ENCODE data around the gene CA5B. TPM values are rescaled to one million over a fixed set of nuclear protein-coding genes. Genes with fewer than 3 reads are reported as not detected.

CA5B gene
- total and polyA plus RNA-seq, 2 donors (not counting 3 experiments of a cell fraction or from before 2014, with no cell fraction given), result 2.3 to 5.6 TPM

- TF ChIP-seq POLR2AphosphoS5 (IDR thresholded peaks at IDR 0.05; ENCODE audit: insufficient read depth, low read depth, low read length), result peak; percentile 41
- no peak for TF ChIP-seq GATA2 (IDR thresholded peaks at IDR 0.05; ENCODE audit: insufficient read depth, insufficient read length, low read depth, low read length)
- TF ChIP-seq POLR2A (IDR thresholded peaks at IDR 0.05; ENCODE audit: low read depth, low read length), result peak; percentile 78
- no peak for TF ChIP-seq EZH2 (IDR thresholded peaks at IDR 0.05; ENCODE audit: borderline replicate concordance, low read depth, low read length, severe bottlenecking)
- H3K4me1 ChIP-seq (ENCODE audit: control insufficient read depth, extremely low read depth, insufficient read depth, low read length), result peaks cover 5% of the 10 kb centered on the region
- H3K36me3 ChIP-seq (ENCODE audit: control insufficient read depth in 2 of 2, extremely low read depth in 1 of 2, insufficient read depth in 2 of 2, low read length in 2 of 2), result no peaks in the 10 kb centered on the region
- POLR2A ChIA-PET, result no interaction called here
- DNase-seq (ENCODE audit: low read depth, low spot score), result peak; percentile 80
- H3K4me3 ChIP-seq (replicated peaks in 1 of 3; ENCODE audit: insufficient read depth in 1 of 3, low read depth in 1 of 3, low read length in 3 of 3), result peak within 1 kb of the TSS; percentile 47 to 68 (median 53)
- dilution Hi-C loops (cut with MboI; ENCODE audit: extremely low pct_ligation_motif_present, low sequenced_read_pairs) (no loop called here), intact Hi-C loops (cut with micrococcal nuclease) (loop anchor here (10.0 kb wide), 1 partner anchor 105 kb away; no protein-coding TSS in a partner anchor)
- no peaks in the 10 kb centered on the region for H3K9me3 ChIP-seq (replicated peaks; ENCODE audit: control insufficient read depth, insufficient read depth, low read length)
- peak; percentile 98 for FAIRE-seq
- H3K9ac ChIP-seq (replicated peaks; ENCODE audit: extremely low read depth, insufficient read depth, low read length), result peak within 1 kb of the TSS; percentile 53
- H3K9me1 ChIP-seq (replicated peaks; ENCODE audit: control insufficient read depth, extremely low read depth, insufficient read depth, low read length), result no peaks in the 10 kb centered on the region
- CTCF ChIA-PET, result interaction anchor here (1.0 kb wide), 2 partner anchors 12 to 655 kb away, joined by 3 read pairs; no protein-coding TSS in a partner anchor
- H4K20me1 ChIP-seq (replicated peaks; ENCODE audit: control insufficient read depth, extremely low read depth, insufficient read depth, low read length), result no peaks in the 10 kb centered on the region
- no peaks in the 10 kb centered on the region for H3K27me3 ChIP-seq (ENCODE audit: control insufficient read depth in 2 of 2, insufficient read depth in 2 of 2, low read length in 2 of 2)
- BruUV-seq (replicated peaks), result TSS peak; percentile 57
- peak within 1 kb of the TSS; percentile 29 for H3K27ac ChIP-seq (ENCODE audit: insufficient read depth, low read depth, low read length)
- peak within 1 kb of the TSS; percentile 98 for H2AFZ ChIP-seq (ENCODE audit: low read depth, low read length)
- no peaks in the 10 kb centered on the region for H3K79me2 ChIP-seq (ENCODE audit: control insufficient read depth, insufficient read depth, low read length)
- H3K4me2 ChIP-seq (ENCODE audit: insufficient read depth, low read length), result peak within 1 kb of the TSS; percentile 93
These were observed 52.1 kb downstream of the CA5B start, which contains the start of gene ZRSR2 for GRCh38 chrX:15789979-15790768. TSS of gene ZRSR2 (plus strand) at chrX:15790484. CDS start at chrX:15790496, 12 bp downstream.

- Histone ChIP-seq H2AFZ (ENCODE audit: low read depth, low read length) (peak overlapping the region; percentile 98), H3K79me2 (ENCODE audit: control insufficient read depth, insufficient read depth, low read length) (no peaks in the 10 kb centered on the region), H3K4me2 (ENCODE audit: insufficient read depth, low read length) (peak overlapping the region; percentile 73), H3K9ac (replicated peaks; ENCODE audit: extremely low read depth, insufficient read depth, low read length) (peak overlapping the region; percentile 53), H3K9me3 (replicated peaks; ENCODE audit: control insufficient read depth, insufficient read depth, low read length) (no peaks in the 10 kb centered on the region), H3K27ac (ENCODE audit: insufficient read depth, low read depth, low read length) (no peak overlapping the region), H3K36me3 (ENCODE audit: control insufficient read depth in 2 of 2, extremely low read depth in 1 of 2, insufficient read depth in 2 of 2, low read length in 2 of 2) (no peaks in the 10 kb centered on the region), H4K20me1 (replicated peaks; ENCODE audit: control insufficient read depth, extremely low read depth, insufficient read depth, low read length) (no peaks in the 10 kb centered on the region), H3K9me1 (replicated peaks; ENCODE audit: control insufficient read depth, extremely low read depth, insufficient read depth, low read length) (no peaks in the 10 kb centered on the region), H3K4me3 (replicated peaks in 1 of 3; ENCODE audit: insufficient read depth in 1 of 3, low read depth in 1 of 3, low read length in 3 of 3) (peak overlapping the region; percentile 47 to 68 (median 53)), H3K4me1 (ENCODE audit: control insufficient read depth, extremely low read depth, insufficient read depth, low read length) (peaks cover 5% of the 10 kb centered on the region), H3K27me3 (ENCODE audit: control insufficient read depth in 2 of 2, insufficient read depth in 2 of 2, low read length in 2 of 2) (no peaks in the 10 kb centered on the region)
- TF ChIP-seq GATA2 (IDR thresholded peaks at IDR 0.05; ENCODE audit: insufficient read depth, insufficient read length, low read depth, low read length), result no peak
- TF ChIP-seq EZH2 (IDR thresholded peaks at IDR 0.05; ENCODE audit: borderline replicate concordance, low read depth, low read length, severe bottlenecking), result no peak
- TF ChIP-seq POLR2AphosphoS5 (IDR thresholded peaks at IDR 0.05; ENCODE audit: insufficient read depth, low read depth, low read length), result no peak
- no peak for TF ChIP-seq POLR2A (IDR thresholded peaks at IDR 0.05; ENCODE audit: low read depth, low read length)
- TF ChIP-seq MAX (IDR thresholded peaks at IDR 0.05; ENCODE audit: insufficient read depth, insufficient read length), result no peak
- intact Hi-C loops (cut with micrococcal nuclease) (loop anchor here (10.0 kb wide), 1 partner anchor 106 kb away; no protein-coding TSS in a partner anchor), dilution Hi-C loops (cut with MboI; ENCODE audit: extremely low pct_ligation_motif_present, low sequenced_read_pairs) (no loop called here)
- BruUV-seq (replicated peaks), result TSS peak; percentile 51
- POLR2A ChIA-PET, result no interaction called here
- DNase-seq (ENCODE audit: low read depth, low spot score), result peak; percentile 40
- FAIRE-seq, result no peak
- CTCF ChIA-PET, result interaction anchor here (0.7 to 1.0 kb wide), 2 partner anchors 9 to 13 kb away, joined by 3 read pairs; no protein-coding TSS in a partner anchor
These were observed 52.8 kb downstream of the CA5B start for GRCh38 chrX:15790769-15791290.

All from endothelial cell of umbilical vein (primary cell).